Measurements from ENCODE around the gene PAK6. TPM values are rescaled to one million over a fixed set of nuclear protein-coding genes. Genes with fewer than 3 reads are reported as not detected.
A peak's percentile ranks its signal among the peaks of the same experiment; 100 is the strongest.

PAK6 gene
- total and polyA plus RNA-seq, 9 of the 15 experiments (the other 6 are each of a cell fraction or from before 2014, with no cell fraction given) = 0.03 to 0.74 (median 0.16) TPM; not detected in 2

- TF ChIP-seq NELFE (IDR thresholded peaks at IDR 0.05; ENCODE audit: insufficient read depth, insufficient read length) = no peak
- no peak for TF ChIP-seq RBM14 (IDR thresholded peaks at IDR 0.05; ENCODE audit: borderline replicate concordance, insufficient read depth, low read depth, low read length)
- no peak for TF ChIP-seq PCBP1 (IDR thresholded peaks at IDR 0.05; ENCODE audit: low read depth, low read length, poor library complexity, severe bottlenecking)
- TF ChIP-seq KAT7 (CRISPR knock-in tag; IDR thresholded peaks at IDR 0.05; ENCODE audit: borderline replicate concordance) = peak; percentile 95; the same call in 1 of the 2 replicates
- TF ChIP-seq OTX1 (CRISPR knock-in tag; IDR thresholded peaks at IDR 0.05) = no peak
- no peak for TF ChIP-seq MAFF (IDR thresholded peaks at IDR 0.05; ENCODE audit: low read length)
- no peak for TF ChIP-seq HDAC3 (IDR thresholded peaks at IDR 0.05; ENCODE audit: borderline replicate concordance, partially characterized antibody)
- TF ChIP-seq ZKSCAN3 (CRISPR knock-in tag; IDR thresholded peaks at IDR 0.05) = no peak
- TF ChIP-seq ETV5 (CRISPR knock-in tag; IDR thresholded peaks at IDR 0.05; ENCODE audit: low read depth) = peak; percentile 14; the same call in 1 of the 2 replicates
- TF ChIP-seq MXI1 (IDR thresholded peaks at IDR 0.05; ENCODE audit: low read depth, low read length) = 0 out of 2 replicates have a peak, but pooled peaks have one; percentile 11
- TF ChIP-seq ZC3H11A (IDR thresholded peaks at IDR 0.05; ENCODE audit: low read depth, low read length) = no peak
- no peak for TF ChIP-seq PTTG1 (tag; IDR thresholded peaks at IDR 0.05; ENCODE audit: low read depth)
- no peak for TF ChIP-seq CBX3 (IDR thresholded peaks at IDR 0.05; ENCODE audit: borderline replicate concordance in 1 of 2, low read length in 2 of 2)
- no peak for TF ChIP-seq E2F4 (CRISPR knock-in tag; IDR thresholded peaks at IDR 0.05; ENCODE audit: low read depth)
- TF ChIP-seq ZNF57 (CRISPR knock-in tag; IDR thresholded peaks at IDR 0.05) = no peak
- TF ChIP-seq TSC22D4 (tag; IDR thresholded peaks at IDR 0.05) = no peak
- no peak for TF ChIP-seq MEF2A (IDR thresholded peaks at IDR 0.05; ENCODE audit: control insufficient read depth, low read depth, low read length)
- no peak for TF ChIP-seq ZNF551 (CRISPR knock-in tag; IDR thresholded peaks at IDR 0.05)
- TF ChIP-seq NCOA6 (IDR thresholded peaks at IDR 0.05) = no peak
- no peak for TF ChIP-seq GTF3C2 (IDR thresholded peaks at IDR 0.05; ENCODE audit: borderline replicate concordance, extremely low read depth, insufficient read length)
- TF ChIP-seq ZFX (CRISPR knock-in tag; IDR thresholded peaks at IDR 0.05) = peak; percentile 86
- no peak for TF ChIP-seq ZNF695 (CRISPR knock-in tag; IDR thresholded peaks at IDR 0.05)
- no peak for TF ChIP-seq CREB3 (tag; conservative IDR thresholded peaks at IDR 0.05; ENCODE audit: low read depth)
- no peak for TF ChIP-seq BCOR (IDR thresholded peaks at IDR 0.05)
These were observed 43.4 kb downstream of the PAK6 start (continued) for GRCh38 chr15:40282147-40282868.

Measured in K562 (cell line).